GM21360 (cell line): ENCODE measurements around the gene SORT1.

Experiments used
- ATAC-seq: cut with Tn5 transposase; IDR thresholded peaks from one replicate; pipeline ENCODE4 v1.9.1; 2021; ENCODE audit warnings: mild to moderate bottlenecking, moderate library complexity; ENCODE audit not compliant: unreplicated experiment

SORT1 gene

GRCh38 chr1:109263597-109264378 is 133.9 kb downstream of the SORT1 start:
- peak; percentile 60 for ATAC-seq

GRCh38 chr1:109263234-109263596 is 134.5 kb downstream of the SORT1 start:
- ATAC-seq, result no peak

DNA sequence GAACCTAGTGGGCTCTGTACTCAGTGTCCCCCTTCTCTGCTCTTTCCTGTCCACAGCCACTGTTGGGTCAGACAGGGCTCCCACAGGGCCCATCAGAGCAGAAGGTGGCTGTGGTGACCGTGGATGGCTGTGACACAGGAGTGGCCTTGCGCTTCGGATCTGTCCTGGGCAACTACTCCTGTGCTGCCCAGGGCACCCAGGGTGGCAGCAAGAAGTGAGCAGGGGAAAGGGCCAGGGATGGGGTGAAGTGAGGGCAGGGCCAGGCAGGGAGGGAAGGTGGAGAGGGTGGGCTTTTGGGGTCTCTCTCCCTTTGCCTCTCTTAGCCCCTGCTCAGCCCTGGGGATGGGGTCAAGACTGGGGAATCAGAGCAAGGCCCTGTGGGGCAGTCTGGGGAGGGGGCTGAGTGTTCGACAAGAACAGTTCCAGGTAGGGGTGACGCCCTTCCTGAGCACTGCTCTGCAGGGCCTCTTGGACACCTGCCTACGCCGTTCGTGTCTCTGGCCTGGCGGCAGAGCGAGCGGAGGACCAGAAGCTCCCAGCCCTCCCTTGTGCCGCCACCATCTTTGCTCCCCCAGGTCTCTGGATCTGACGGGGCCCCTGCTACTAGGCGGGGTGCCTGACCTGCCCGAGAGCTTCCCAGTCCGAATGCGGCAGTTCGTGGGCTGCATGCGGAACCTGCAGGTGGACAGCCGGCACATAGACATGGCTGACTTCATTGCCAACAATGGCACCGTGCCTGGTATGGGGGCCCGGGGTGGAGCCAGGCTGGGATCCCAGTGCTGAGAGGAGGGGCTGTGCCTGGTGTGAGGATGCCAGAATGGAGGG is 135.3 kb downstream of the SORT1 start:
- ATAC-seq, result no peak

- no peak for ATAC-seq
These were observed 136.1 kb downstream of the SORT1 start for GRCh38 chr1:109261578-109261977.

- no peak for ATAC-seq
These were observed 136.7 kb downstream of the SORT1 start for GRCh38 chr1:109261006-109261405.

DNA sequence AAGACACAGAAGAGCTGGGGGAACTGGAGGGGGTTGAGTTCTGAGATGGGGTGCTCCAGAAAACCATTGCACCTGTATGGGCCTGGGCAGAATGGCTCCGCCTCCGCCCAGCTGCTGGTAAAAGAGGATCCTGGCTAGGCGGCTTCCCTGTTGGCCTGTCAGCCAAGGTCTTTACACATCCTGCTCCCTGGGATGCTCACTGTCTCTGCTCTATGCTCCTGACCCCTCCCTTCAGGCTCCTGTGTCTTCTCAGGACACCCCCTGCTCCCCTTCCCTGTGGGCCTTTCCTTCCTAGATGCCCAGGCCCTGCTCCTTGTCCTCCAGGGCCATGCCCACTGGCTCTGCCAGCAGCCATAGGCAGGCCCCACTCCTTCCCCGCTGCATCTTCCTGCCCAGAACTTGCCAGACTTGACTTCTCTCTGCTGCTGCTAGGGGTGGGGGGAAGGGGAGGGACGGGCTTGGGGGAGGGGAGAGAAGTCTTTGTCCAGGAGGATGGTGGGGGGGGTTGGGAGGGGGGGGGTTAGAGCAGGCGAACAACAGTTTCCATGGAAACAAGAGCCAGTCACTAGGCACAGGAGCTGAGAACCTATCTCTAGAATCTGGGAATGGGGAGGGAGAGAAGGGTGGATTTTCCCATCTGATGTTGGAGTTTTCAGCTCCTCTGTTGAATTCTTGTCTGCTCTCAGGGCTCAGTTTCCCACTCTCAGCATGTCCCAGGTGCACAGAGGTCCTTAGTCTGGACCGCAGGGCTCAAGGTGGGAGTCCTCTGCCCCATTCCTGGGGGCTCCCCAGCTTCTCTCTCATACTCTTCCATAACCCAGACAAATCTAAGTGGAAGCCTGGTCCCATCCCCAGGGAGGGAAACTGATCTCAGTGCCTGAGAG is 137.8 kb downstream of the SORT1 start:
- ATAC-seq, result no peak
